ENCODE results near the gene ATP13A4. TPM values are rescaled to one million over a fixed set of nuclear protein-coding genes. Genes with fewer than 3 reads are reported as not detected.
A peak's percentile ranks its signal among the peaks of the same experiment; 100 is the strongest.

Gene ATP13A4
- total RNA-seq, 1 donor = not detected

DNA sequence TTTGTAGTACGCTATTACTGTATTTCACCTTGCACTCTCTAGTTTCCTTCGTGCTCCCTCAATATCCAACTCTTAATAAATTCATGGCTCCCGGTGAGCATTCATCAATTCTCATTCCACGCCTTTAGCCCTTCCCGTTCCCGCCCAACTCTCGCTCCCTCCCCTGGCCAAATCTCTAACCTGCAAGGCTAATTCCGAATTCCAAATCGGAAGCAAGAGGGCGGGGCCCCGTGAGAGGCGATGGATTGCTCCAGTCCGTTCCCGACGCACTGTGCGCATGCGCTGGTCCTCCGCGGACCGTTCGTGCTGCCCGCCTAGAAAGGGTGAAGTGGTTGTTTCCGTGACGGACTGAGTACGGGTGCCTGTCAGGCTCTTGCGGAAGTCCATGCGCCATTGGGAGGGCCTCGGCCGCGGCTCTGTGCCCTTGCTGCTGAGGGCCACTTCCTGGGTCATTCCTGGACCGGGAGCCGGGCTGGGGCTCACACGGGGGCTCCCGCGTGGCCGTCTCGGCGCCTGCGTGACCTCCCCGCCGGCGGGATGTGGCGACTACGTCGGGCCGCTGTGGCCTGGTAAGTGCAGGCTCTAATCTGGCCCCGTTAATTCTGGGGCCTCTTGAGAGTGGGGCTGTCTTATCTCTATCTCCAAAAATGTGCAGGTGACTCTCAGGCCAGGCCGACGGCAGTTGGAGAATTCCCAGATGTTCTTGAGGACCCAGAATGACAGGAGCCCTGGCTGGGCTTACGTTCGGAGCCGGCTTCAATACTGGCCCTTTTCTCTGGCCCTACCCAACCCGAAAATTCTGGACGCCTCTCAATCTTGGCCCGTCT lies 38.4 kb upstream of the ATP13A4 start, which contains the start of gene OPA1:
Gene OPA1 (plus strand): TSS at position 368 of the 827 bp plus-strand sequence. CDS start 170 bp downstream, at position 538.
- Histone ChIP-seq H3K79me2 (ENCODE audit: insufficient read depth, low read length) (peaks cover 51% of the 10 kb centered on the region), H2AFZ (ENCODE audit: low read length) (peak within 1 kb of the TSS; percentile 84), H4K20me1 (ENCODE audit: insufficient read depth, low read length) (peaks cover 18% of the 10 kb centered on the region)

GRCh38 chr3:193590088-193590856 lies 35.6 kb upstream of the ATP13A4 start:
- no peaks in the 10 kb centered on the region for H3K36me3 ChIP-seq (ENCODE audit: insufficient read depth, low read length)
- H3K4me2 ChIP-seq (ENCODE audit: insufficient read depth, low read length) = peak overlapping the region; percentile 28
- peaks cover 7% of the 10 kb centered on the region for H4K20me1 ChIP-seq (ENCODE audit: insufficient read depth, low read length)
- peaks cover 23% of the 10 kb centered on the region for H3K4me1 ChIP-seq (ENCODE audit: insufficient read depth, low read length)
- no peak overlapping the region for H3K4me3 ChIP-seq (ENCODE audit: insufficient read depth, low read length)
- peaks cover 26% of the 10 kb centered on the region for H3K79me2 ChIP-seq (ENCODE audit: insufficient read depth, low read length)
- no peaks in the 10 kb centered on the region for H3K9me3 ChIP-seq (ENCODE audit: low read depth, low read length)
- H3K27ac ChIP-seq (ENCODE audit: low read depth, low read length) = peak overlapping the region; percentile 48
- H2AFZ ChIP-seq (ENCODE audit: low read length) = peak overlapping the region; percentile 16
- TF ChIP-seq CTCF (IDR thresholded peaks at IDR 0.05; ENCODE audit: extremely low read depth, low read depth, low read length) = no peak
- no peaks in the 10 kb centered on the region for H3K27me3 ChIP-seq (ENCODE audit: insufficient read depth, low read length)
- DNase-seq (ENCODE audit: insufficient read length, low spot score, missing footprints) = peak; percentile 85

More for the DNA sequence above, 38.4 kb upstream of the ATP13A4 start, which contains the start of gene OPA1:
- no peaks in the 10 kb centered on the region for H3K27me3 ChIP-seq (ENCODE audit: insufficient read depth, low read length)
- peaks cover 7% of the 10 kb centered on the region for H3K36me3 ChIP-seq (ENCODE audit: insufficient read depth, low read length)
- DNase-seq (ENCODE audit: insufficient read length, low spot score, missing footprints) = peak; percentile 94
- no peaks in the 10 kb centered on the region for H3K9me3 ChIP-seq (ENCODE audit: low read depth, low read length)
- H3K4me3 ChIP-seq (ENCODE audit: insufficient read depth, low read length) = peak within 1 kb of the TSS; percentile 85
- peaks cover 23% of the 10 kb centered on the region for H3K4me1 ChIP-seq (ENCODE audit: insufficient read depth, low read length)
- peak within 1 kb of the TSS; percentile 72 for H3K4me2 ChIP-seq (ENCODE audit: insufficient read depth, low read length)
- TF ChIP-seq CTCF (IDR thresholded peaks at IDR 0.05; ENCODE audit: extremely low read depth, low read depth, low read length) = peak; percentile 29
- H3K27ac ChIP-seq (ENCODE audit: low read depth, low read length) = peak within 1 kb of the TSS; percentile 86

- DNase-seq (ENCODE audit: insufficient read length, low spot score, missing footprints) = no peak
- Histone ChIP-seq H3K27ac (ENCODE audit: low read depth, low read length) (no peak overlapping the region), H3K27me3 (ENCODE audit: insufficient read depth, low read length) (no peaks in the 10 kb centered on the region)
Measured at GRCh38 chr3:193589616-193590015, 34.9 kb upstream of the ATP13A4 start.

More at GRCh38 chr3:193589616-193590015, 34.9 kb upstream of the ATP13A4 start:
- Histone ChIP-seq H3K4me1 (ENCODE audit: insufficient read depth, low read length) (peaks cover 19% of the 10 kb centered on the region), H3K36me3 (ENCODE audit: insufficient read depth, low read length) (no peaks in the 10 kb centered on the region), H3K4me3 (ENCODE audit: insufficient read depth, low read length) (no peak overlapping the region), H4K20me1 (ENCODE audit: insufficient read depth, low read length) (peaks cover 1% of the 10 kb centered on the region), H2AFZ (ENCODE audit: low read length) (peak overlapping the region; percentile 4), H3K4me2 (ENCODE audit: insufficient read depth, low read length) (no peak overlapping the region), H3K79me2 (ENCODE audit: insufficient read depth, low read length) (peaks cover 19% of the 10 kb centered on the region), H3K9me3 (ENCODE audit: low read depth, low read length) (no peaks in the 10 kb centered on the region)
- no peak for TF ChIP-seq CTCF (IDR thresholded peaks at IDR 0.05; ENCODE audit: extremely low read depth, low read depth, low read length)

Measured in osteoblast (primary cell).